HG03280 (cell line): ENCODE measurements around the gene SEPTIN3.

Source experiments
- ATAC-seq: cut with Tn5 transposase; IDR thresholded peaks from one replicate; pipeline ENCODE4 v1.9.1; 2021; ENCODE audit warnings: mild to moderate bottlenecking, moderate library complexity; ENCODE audit not compliant: unreplicated experiment

Gene SEPTIN3

GRCh38 chr22:42013385-42013784, 44.1 kb downstream of the SEPTIN3 start:
- no peak for ATAC-seq

- ATAC-seq, result no peak
Observed at GRCh38 chr22:42016111-42016510, 46.9 kb downstream of the SEPTIN3 start.

GRCh38 chr22:42018224-42018623, 49.0 kb downstream of the SEPTIN3 start:
- no peak for ATAC-seq
